Smooth muscle cell (in vitro differentiated cells): ENCODE results near the gene ZNF518B. TPM values are rescaled to one million over a fixed set of nuclear protein-coding genes. Genes with fewer than 3 reads are reported as not detected.

Experiments used
- DNase-seq: peaks from one replicate; lab custom pipeline; 2025; ENCODE audit not compliant: unreplicated experiment; lab: John Stamatoyannopoulos, UW
- H2AFZ ChIP-seq: fragments of 200-600 bp; sonication (generic); 2 replicates; pipeline ENCODE4 v1.6.0; 2016; ENCODE audit warnings: antibody characterized with exemption, low read depth, mild to moderate bottlenecking
- H3F3A ChIP-seq: fragments of 200-600 bp; sonication (generic); 2 replicates; pipeline ENCODE4 v1.6.0; 2017; ENCODE audit warnings: antibody characterized with exemption, low read depth
- H3K27ac ChIP-seq: fragments of 200-600 bp; sonication (generic); 2 replicates; pipeline ENCODE4 v1.5.1; 2016; ENCODE audit warnings: low read depth, mild to moderate bottlenecking
- H3K27me3 ChIP-seq: fragments of 200-600 bp; sonication (generic); 2 replicates; pipeline ENCODE4 v1.6.1; 2016; ENCODE audit warnings: low read depth, mild to moderate bottlenecking
- H3K36me3 ChIP-seq: fragments of 200-600 bp; sonication (generic); 2 replicates; pipeline ENCODE4 v1.5.1; 2016; ENCODE audit warnings: low read depth
- H3K4me1 ChIP-seq: fragments of 200-600 bp; sonication (generic); 2 replicates; pipeline ENCODE4 v1.5.1; 2016; ENCODE audit warnings: low read depth
- H3K4me2 ChIP-seq: fragments of 200-600 bp; sonication (generic); 2 replicates; pipeline ENCODE4 v1.6.0; 2016; ENCODE audit warnings: mild to moderate bottlenecking
- H3K4me3 ChIP-seq: fragments of 200-600 bp; sonication (generic); 2 replicates; pipeline ENCODE4 v1.5.1; 2016; ENCODE audit warnings: mild to moderate bottlenecking
- H3K79me2 ChIP-seq: fragments of 200-600 bp; sonication (generic); 2 replicates; pipeline ENCODE4 v1.6.0; 2016; ENCODE audit warnings: low read depth, mild to moderate bottlenecking
- H3K9ac ChIP-seq: fragments of 200-600 bp; sonication (generic); 2 replicates; pipeline ENCODE4 v1.6.0; 2016; ENCODE audit warnings: low read depth
- H3K9me3 ChIP-seq: fragments of 200-600 bp; sonication (generic); replicated peaks from 2 replicates; pipeline ENCODE4 v1.5.1; 2016; ENCODE audit warnings: low read depth
- H4K20me1 ChIP-seq: fragments of 200-600 bp; sonication (generic); 2 replicates; pipeline ENCODE4 v1.6.0; 2016; ENCODE audit warnings: low read depth
- CTCF ChIP-seq: fragments of 200-600 bp; sonication (generic); IDR thresholded peaks from 2 replicates; pipeline ENCODE4 v1.5.1; 2017; ENCODE audit warnings: borderline replicate concordance, mild to moderate bottlenecking, antibody characterized with exemption; ENCODE audit not compliant: insufficient read depth, poor library complexity, severe bottlenecking
- WGBS: methylation state at CpG from one replicate; pipeline ENCODE4 v1.1.7; 2016; ENCODE audit warnings: low lambda C conversion rate; 5-methylcytosine and 5-hydroxymethylcytosine counted together
- polyA plus RNA-seq: library from polyadenylated mRNA; unstranded; fragments of >200 nt; fragmentation: Nextera tagmentation; extraction: Ambion mirVana; gene quantifications from 2 replicates; pipeline ENCODE4 v1.2.1, GENCODE V29; 2016
- total RNA-seq: library from RNA; depleted of rRNA; stranded (reverse); fragments of >200 nt; gene quantifications from 2 replicates; pipeline ENCODE4 v1.2.3, GENCODE V29; 2014

Gene ZNF518B
- total RNA-seq, result 81.3 and 119 TPM in 2 replicates
- 9.9 and 14.1 TPM in 2 replicates for polyA plus RNA-seq

GRCh38 chr4:10457255-10457801 lies at the start of gene ZNF518B:
Gene ZNF518B (minus strand): TSS chr4:10457426. CDS start chr4:10446328, 11,098 bp downstream.
- Histone ChIP-seq H3K4me1 (peaks cover 12% of the 10 kb centered on the region), H3K27ac (peak within 1 kb of the TSS; percentile 80), H3K9ac (peak within 1 kb of the TSS; percentile 92), H2AFZ (peak within 1 kb of the TSS; percentile 100), H3K27me3 (peaks cover 9% of the 10 kb centered on the region), H3K9me3 (no peaks in the 10 kb centered on the region), H4K20me1 (peaks cover 37% of the 10 kb centered on the region), H3K4me3 (peak within 1 kb of the TSS; percentile 78), H3F3A (peaks cover 5% of the 10 kb centered on the region), H3K79me2 (peaks cover 34% of the 10 kb centered on the region), H3K4me2 (peak within 1 kb of the TSS; percentile 97), H3K36me3 (peaks cover 15% of the 10 kb centered on the region)
- DNase-seq, result peak; percentile 33
- 8% methylated on average over 42 of the region's 60 CpGs for WGBS
- TF ChIP-seq CTCF, result no peak

- Histone ChIP-seq H3K4me1 (peaks cover 4% of the 10 kb centered on the region), H3K4me3 (no peak overlapping the region), H3K79me2 (no peaks in the 10 kb centered on the region), H3K9me3 (no peaks in the 10 kb centered on the region), H3K27me3 (no peaks in the 10 kb centered on the region), H3K9ac (no peak overlapping the region), H3F3A (no peaks in the 10 kb centered on the region), H2AFZ (no peak overlapping the region), H4K20me1 (no peaks in the 10 kb centered on the region), H3K27ac (no peak overlapping the region), H3K4me2 (no peak overlapping the region), H3K36me3 (no peaks in the 10 kb centered on the region)
- DNase-seq, result no peak
- WGBS, result 90% methylated on average over 4 of the region's 4 CpGs
- TF ChIP-seq CTCF, result no peak
Measured at GRCh38 chr4:10506077-10506476, 48.9 kb upstream of the ZNF518B start.

- no peaks in the 10 kb centered on the region for H3F3A ChIP-seq
- no peaks in the 10 kb centered on the region for H4K20me1 ChIP-seq
- no peak overlapping the region for H2AFZ ChIP-seq
- no peak overlapping the region for H3K4me2 ChIP-seq
- no peak for DNase-seq
- no peak overlapping the region for H3K27ac ChIP-seq
- no peaks in the 10 kb centered on the region for H3K9me3 ChIP-seq
- no peaks in the 10 kb centered on the region for H3K79me2 ChIP-seq
- 94% methylated on average over 5 of the region's 5 CpGs for WGBS
- H3K36me3 ChIP-seq, result no peaks in the 10 kb centered on the region
- no peak for TF ChIP-seq CTCF
- H3K4me1 ChIP-seq, result peaks cover 11% of the 10 kb centered on the region
- no peak overlapping the region for H3K4me3 ChIP-seq
- H3K9ac ChIP-seq, result no peak overlapping the region
- H3K27me3 ChIP-seq, result no peaks in the 10 kb centered on the region
Measured at GRCh38 chr4:10504570-10505179, 47.4 kb upstream of the ZNF518B start.

- TF ChIP-seq CTCF, result no peak
- WGBS, result 94% methylated on average over 5 of the region's 5 CpGs
- DNase-seq, result no peak
- H3F3A ChIP-seq, result no peaks in the 10 kb centered on the region
- H3K27me3 ChIP-seq, result no peaks in the 10 kb centered on the region
- no peak overlapping the region for H2AFZ ChIP-seq
- H3K27ac ChIP-seq, result no peak overlapping the region
- no peaks in the 10 kb centered on the region for H3K36me3 ChIP-seq
- no peak overlapping the region for H3K4me2 ChIP-seq
- no peak overlapping the region for H3K4me3 ChIP-seq
- no peaks in the 10 kb centered on the region for H3K9me3 ChIP-seq
- no peaks in the 10 kb centered on the region for H4K20me1 ChIP-seq
- no peak overlapping the region for H3K9ac ChIP-seq
- no peaks in the 10 kb centered on the region for H3K79me2 ChIP-seq
- peaks cover 23% of the 10 kb centered on the region for H3K4me1 ChIP-seq
Measured at GRCh38 chr4:10502717-10503116, 45.5 kb upstream of the ZNF518B start.
